Natural killer cell (primary cell): ENCODE results near the gene EEF2K. TPM values are rescaled to one million over a fixed set of nuclear protein-coding genes. Genes with fewer than 3 reads are reported as not detected.

Experiments used
- ATAC-seq, 3 donors: fragments of 150-1000 bp in 2 of 3; fragments of 200-7000 bp in 1 of 3; cut with Tn5 transposase; 1 replicate in 1 of 3; 2 replicates in 2 of 3; pipeline ENCODE4 v1.10.0; 2021; ENCODE audit warnings: mild to moderate bottlenecking in 2 of 3, moderate library complexity in 2 of 3
- DNase-seq, 2 donors: peaks; one replicate each; pipeline versions ENCODE4 v3.0.0 to v3.0.0-alpha.2; 2013 to 2021; ENCODE audit warnings: mixed read lengths in 1 of 2
- H3K27ac ChIP-seq: one replicate; pipeline ENCODE4 v1.5.1; 2013; ENCODE audit warnings: mild to moderate bottlenecking, low read length
- H3K27me3 ChIP-seq: one replicate; pipeline ENCODE4 v1.6.1; 2013; ENCODE audit warnings: low read length; ENCODE audit not compliant: control insufficient read depth, insufficient read depth
- H3K36me3 ChIP-seq: one replicate; pipeline ENCODE4 v1.6.1; 2013; ENCODE audit warnings: low read length; ENCODE audit not compliant: control insufficient read depth, insufficient read depth
- H3K4me1 ChIP-seq: one replicate; pipeline ENCODE4 v1.6.1; 2013; ENCODE audit warnings: low read length; ENCODE audit not compliant: control insufficient read depth, insufficient read depth
- H3K4me3 ChIP-seq: one replicate; pipeline ENCODE4 v1.5.1; 2013; ENCODE audit warnings: low read length
- H3K9me3 ChIP-seq: one replicate; pipeline ENCODE4 v1.6.1; 2013; ENCODE audit warnings: low read length; ENCODE audit not compliant: control insufficient read depth, insufficient read depth
- H3K27ac Mint-ChIP-seq, 2 donors: one replicate each; pipeline ENCODE4 v1.8.0; 2022; ENCODE audit warnings: mild to moderate bottlenecking in 2 of 2, mixed read lengths in 2 of 2, moderate library complexity in 1 of 2
- H3K27me3 Mint-ChIP-seq, 2 donors: one replicate each; pipeline ENCODE4 v1.8.0; 2022; ENCODE audit warnings: low read depth in 2 of 2, mixed read lengths in 2 of 2
- H3K36me3 Mint-ChIP-seq: one replicate; pipeline ENCODE4 v1.8.0; 2022; ENCODE audit warnings: mixed read lengths
- H3K4me1 Mint-ChIP-seq, 2 donors: one replicate each; pipeline ENCODE4 v1.8.0; 2022; ENCODE audit warnings: mixed read lengths in 2 of 2
- H3K4me3 Mint-ChIP-seq: one replicate; pipeline ENCODE4 v1.8.0; 2022; ENCODE audit warnings: mild to moderate bottlenecking, moderate library complexity, mixed read lengths
- H3K9me3 Mint-ChIP-seq, 2 donors: one replicate each; pipeline ENCODE4 v1.8.0; 2022; ENCODE audit warnings: mixed read lengths in 2 of 2
- CTCF ChIP-seq: fragments of 200-600 bp; IDR thresholded peaks from one replicate; pipeline ENCODE4 v1.8.0; 2022; ENCODE audit warnings: antibody characterized with exemption
- WGBS: methylation state at CpG from one replicate; pipeline ENCODE4 v1.1.7; 2013; ENCODE audit warnings: missing lambda C conversion rate; ENCODE audit not compliant: insufficient coverage; 5-methylcytosine and 5-hydroxymethylcytosine counted together
- intact Hi-C: fragments of 100-400 bp; cut with micrococcal nuclease; formaldehyde crosslinking; loops from one replicate; pipeline ENCODE4 v1.14.2; 2022
- total RNA-seq, 4 donors: library from RNA; stranded (reverse); fragments of 120-200 nt in 1 of 4; gene quantifications; one replicate each; pipeline versions ENCODE4 v1.2.3 to v1.2.4, GENCODE V29; 2013 to 2022

The EEF2K gene
- total RNA-seq, 3 donors from 2014 or later (not counting 1 experiment from before 2014, with no cell fraction given): 12.6 to 33.5 (median 22.9) TPM

GRCh38 chr16:22284637-22285036 lies 78.6 kb downstream of the EEF2K start:
- H3K9me3 Mint-ChIP-seq: no peaks in the 10 kb centered on the region
- Histone ChIP-seq H3K27me3 (no peaks in the 10 kb centered on the region), H3K27ac (no peak overlapping the region), H3K4me1 (no peaks in the 10 kb centered on the region), H3K36me3 (peaks cover 13% of the 10 kb centered on the region), H3K4me3 (no peak overlapping the region), H3K9me3 (no peaks in the 10 kb centered on the region)
- intact Hi-C loops: no loop called here
- DNase-seq (no peak), ATAC-seq (no peak)
- no peak overlapping the region for H3K27ac Mint-ChIP-seq
- no peak overlapping the region for H3K4me3 Mint-ChIP-seq
- peaks cover 6% of the 10 kb centered on the region for H3K36me3 Mint-ChIP-seq
- H3K27me3 Mint-ChIP-seq: no peaks in the 10 kb centered on the region
- TF ChIP-seq CTCF: no peak
- no peaks in the 10 kb centered on the region for H3K4me1 Mint-ChIP-seq
- WGBS: 89% methylated on average over 9 of the region's 9 CpGs

- intact Hi-C loops: no loop called here
Observed at GRCh38 chr16:22285080-22285479, 79.0 kb downstream of the EEF2K start.

GRCh38 chr16:22291020-22291419 lies 84.9 kb downstream of the EEF2K start:
- Histone ChIP-seq H3K27ac (no peak overlapping the region), H3K4me1 (no peaks in the 10 kb centered on the region), H3K9me3 (no peaks in the 10 kb centered on the region), H3K36me3 (no peaks in the 10 kb centered on the region), H3K27me3 (no peaks in the 10 kb centered on the region), H3K4me3 (no peak overlapping the region)
- H3K27ac Mint-ChIP-seq: no peak overlapping the region
- H3K27me3 Mint-ChIP-seq: no peaks in the 10 kb centered on the region
- TF ChIP-seq CTCF: no peak
- 100% methylated on average over 3 of the region's 5 CpGs for WGBS
- intact Hi-C loops: loop anchor here (10.0 kb wide), 2 partner anchors 46 to 646 kb away; no protein-coding TSS in a partner anchor
- no peaks in the 10 kb centered on the region for H3K9me3 Mint-ChIP-seq
- no peak overlapping the region for H3K4me3 Mint-ChIP-seq
- ATAC-seq: no peak
- no peaks in the 10 kb centered on the region for H3K36me3 Mint-ChIP-seq
- DNase-seq: no peak
- H3K4me1 Mint-ChIP-seq: peaks cover under 1% of the 10 kb centered on the region in 2 donors

More at GRCh38 chr16:22285080-22285479, 79.0 kb downstream of the EEF2K start:
- H3K9me3 Mint-ChIP-seq: no peaks in the 10 kb centered on the region
- H3K36me3 Mint-ChIP-seq: peaks cover 6% of the 10 kb centered on the region
- H3K27me3 Mint-ChIP-seq: no peaks in the 10 kb centered on the region
- WGBS: 92% methylated on average over 6 of the region's 6 CpGs
- no peak for DNase-seq
- no peak for TF ChIP-seq CTCF
- Histone ChIP-seq H3K27me3 (no peaks in the 10 kb centered on the region), H3K4me3 (no peak overlapping the region), H3K36me3 (peaks cover 13% of the 10 kb centered on the region), H3K27ac (no peak overlapping the region), H3K9me3 (no peaks in the 10 kb centered on the region), H3K4me1 (no peaks in the 10 kb centered on the region)
- no peaks in the 10 kb centered on the region for H3K4me1 Mint-ChIP-seq
- no peak overlapping the region for H3K4me3 Mint-ChIP-seq
- no peak overlapping the region for H3K27ac Mint-ChIP-seq
- no peak for ATAC-seq

GRCh38 chr16:22291860-22292318 lies 85.8 kb downstream of the EEF2K start:
- Mint-ChIP-seq H3K36me3 (no peaks in the 10 kb centered on the region), H3K4me1 (peaks cover 8 to 9% of the 10 kb centered on the region in 2 donors), H3K4me3 (no peak overlapping the region), H3K9me3 (no peaks in the 10 kb centered on the region), H3K27ac (no peak overlapping the region), H3K27me3 (no peaks in the 10 kb centered on the region)
- Histone ChIP-seq H3K27ac (no peak overlapping the region), H3K27me3 (no peaks in the 10 kb centered on the region), H3K4me1 (peaks cover 4% of the 10 kb centered on the region), H3K4me3 (no peak overlapping the region), H3K9me3 (no peaks in the 10 kb centered on the region), H3K36me3 (no peaks in the 10 kb centered on the region)
- 96% methylated on average over 4 of the region's 4 CpGs for WGBS
- ATAC-seq (no peak), DNase-seq (no peak)
- TF ChIP-seq CTCF: no peak
- intact Hi-C loops: loop anchor here (10.0 kb wide), 2 partner anchors 47 to 647 kb away; no protein-coding TSS in a partner anchor
